PC-3 (cell line): ENCODE measurements around the gene RAP2B.

Experiments used
- CTCF ChIP-seq: fragments of 300-600 bp; sonication (generic); conservative IDR thresholded peaks from 2 replicates; pipeline ENCODE4 v1.5.1; 2017; ENCODE audit warnings: antibody characterized with exemption, low read depth, mild to moderate bottlenecking, low read length
- EZH2 ChIP-seq: fragments of 300-600 bp; sonication (generic); IDR thresholded peaks from one replicate; pipeline ENCODE4 v1.6.1; 2017; ENCODE audit warnings: antibody characterized with exemption, mild to moderate bottlenecking, low read length; ENCODE audit not compliant: unreplicated experiment
- EZH2phosphoT487 ChIP-seq: fragments of 300-600 bp; sonication (generic); IDR thresholded peaks from 2 replicates; pipeline ENCODE4 v1.6.1; 2018; ENCODE audit warnings: mild to moderate bottlenecking, antibody characterized with exemption, low read length, borderline replicate concordance

- no peak for TF ChIP-seq CTCF
- no peak for TF ChIP-seq EZH2
- no peak for TF ChIP-seq EZH2phosphoT487
Measured at GRCh38 chr3:153215966-153216365, 53.9 kb downstream of the RAP2B start.
